ENCODE data around the gene NEAT1. TPM values are rescaled to one million over a fixed set of nuclear protein-coding genes. Genes with fewer than 3 reads are reported as not detected.

The NEAT1 gene
- total and polyA plus RNA-seq, 9 of the 15 experiments (the other 6 are each of a cell fraction or from before 2014, with no cell fraction given), result 20.1 to 389 (median 62.8) TPM

GRCh38 chr11:65423516-65424204 is 1.1 kb downstream of the NEAT1 start (continued):
- no peak for TF ChIP-seq ZNF507 (tag; conservative IDR thresholded peaks at IDR 0.05)
- peak in 1 of 3 experiments; percentile 3 for TF ChIP-seq YY1 (IDR thresholded peaks at IDR 0.05; ENCODE audit: borderline replicate concordance in 1 of 3, control insufficient read depth in 1 of 3, extremely low read depth in 1 of 3, insufficient read depth in 3 of 3, insufficient read length in 1 of 3, insufficient replicate concordance in 2 of 3, low read depth in 1 of 3, low read length in 2 of 3)
- TF ChIP-seq, protein P1, sequence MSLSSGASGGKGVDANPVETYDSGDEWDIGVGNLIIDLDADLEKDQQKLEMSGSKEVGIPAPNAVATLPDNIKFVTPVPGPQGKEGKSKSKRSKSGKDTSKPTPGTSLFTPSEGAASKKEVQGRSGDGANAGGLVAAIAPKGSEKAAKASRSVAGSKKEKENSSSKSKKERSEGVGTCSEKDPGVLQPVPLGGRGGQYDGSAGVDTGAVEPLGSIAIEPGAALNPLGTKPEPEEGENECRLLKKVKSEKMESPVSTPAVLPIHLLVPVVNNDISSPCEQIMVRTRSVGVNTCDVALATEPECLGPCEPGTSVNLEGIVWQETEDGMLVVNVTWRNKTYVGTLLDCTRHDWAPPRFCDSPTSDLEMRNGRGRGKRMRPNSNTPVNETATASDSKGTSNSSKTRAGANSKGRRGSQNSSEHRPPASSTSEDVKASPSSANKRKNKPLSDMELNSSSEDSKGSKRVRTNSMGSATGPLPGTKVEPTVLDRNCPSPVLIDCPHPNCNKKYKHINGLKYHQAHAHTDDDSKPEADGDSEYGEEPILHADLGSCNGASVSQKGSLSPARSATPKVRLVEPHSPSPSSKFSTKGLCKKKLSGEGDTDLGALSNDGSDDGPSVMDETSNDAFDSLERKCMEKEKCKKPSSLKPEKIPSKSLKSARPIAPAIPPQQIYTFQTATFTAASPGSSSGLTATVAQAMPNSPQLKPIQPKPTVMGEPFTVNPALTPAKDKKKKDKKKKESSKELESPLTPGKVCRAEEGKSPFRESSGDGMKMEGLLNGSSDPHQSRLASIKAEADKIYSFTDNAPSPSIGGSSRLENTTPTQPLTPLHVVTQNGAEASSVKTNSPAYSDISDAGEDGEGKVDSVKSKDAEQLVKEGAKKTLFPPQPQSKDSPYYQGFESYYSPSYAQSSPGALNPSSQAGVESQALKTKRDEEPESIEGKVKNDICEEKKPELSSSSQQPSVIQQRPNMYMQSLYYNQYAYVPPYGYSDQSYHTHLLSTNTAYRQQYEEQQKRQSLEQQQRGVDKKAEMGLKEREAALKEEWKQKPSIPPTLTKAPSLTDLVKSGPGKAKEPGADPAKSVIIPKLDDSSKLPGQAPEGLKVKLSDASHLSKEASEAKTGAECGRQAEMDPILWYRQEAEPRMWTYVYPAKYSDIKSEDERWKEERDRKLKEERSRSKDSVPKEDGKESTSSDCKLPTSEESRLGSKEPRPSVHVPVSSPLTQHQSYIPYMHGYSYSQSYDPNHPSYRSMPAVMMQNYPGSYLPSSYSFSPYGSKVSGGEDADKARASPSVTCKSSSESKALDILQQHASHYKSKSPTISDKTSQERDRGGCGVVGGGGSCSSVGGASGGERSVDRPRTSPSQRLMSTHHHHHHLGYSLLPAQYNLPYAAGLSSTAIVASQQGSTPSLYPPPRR (CRISPR knock-in tag; IDR thresholded peaks at IDR 0.05; ENCODE audit: borderline replicate concordance), result peak; percentile 46; the same call in 1 of the 2 replicates
- TF ChIP-seq RAD51 (IDR thresholded peaks at IDR 0.05; ENCODE audit: borderline replicate concordance, low read depth), result 0 out of 2 replicates have a peak, but pooled peaks have one; percentile 8
- TF ChIP-seq IFI16 (CRISPR knock-in tag; IDR thresholded peaks at IDR 0.05), result no peak
- no peak for TF ChIP-seq RBFOX2 (IDR thresholded peaks at IDR 0.05; ENCODE audit: low read depth, low read length)
- 0 out of 2 replicates have a peak, but pooled peaks have one; percentile 1 for TF ChIP-seq TEAD4 (IDR thresholded peaks at IDR 0.05; ENCODE audit: low read length)
- no peak for TF ChIP-seq TEAD4 (CRISPR knock-in tag; IDR thresholded peaks at IDR 0.05; ENCODE audit: borderline replicate concordance)
- peak; percentile 46; the same call in 1 of the 2 replicates for TF ChIP-seq PURB (CRISPR knock-in tag; IDR thresholded peaks at IDR 0.05; ENCODE audit: low read depth)
- peak; percentile 99 for TF ChIP-seq CHD1 (IDR thresholded peaks at IDR 0.05; ENCODE audit: low read length)
- TF ChIP-seq NONO (IDR thresholded peaks at IDR 0.05; ENCODE audit: low read depth in 2 of 2, low read length in 1 of 2), result 0 out of 4 replicates have a peak, but pooled peaks of 1 of the 2 experiments have one; percentile 21
- TF ChIP-seq UBTF (IDR thresholded peaks at IDR 0.05; ENCODE audit: borderline replicate concordance in 1 of 2, low read depth in 2 of 2, low read length in 2 of 2), result no peak
- peak; percentile 98 for TF ChIP-seq SNRNP70 (optimal IDR thresholded peaks at IDR 0.05; ENCODE audit: low read depth, low read length)
- peak in 1 of 2 experiments; percentile 4 for TF ChIP-seq AFF1 (IDR thresholded peaks at IDR 0.05; ENCODE audit: low read depth in 1 of 2, partially characterized antibody in 2 of 2)

All from K562 (cell line).